IMR-90 (cell line): ENCODE data around the gene GLRX5. TPM values are rescaled to one million over a fixed set of nuclear protein-coding genes. Genes with fewer than 3 reads are reported as not detected.

Experiments used
- ATAC-seq: fragments of 200-7000 bp; cut with Tn5 transposase; 2 replicates; pipeline ENCODE4 v1.9.1; 2020; ENCODE audit warnings: low read depth, mild to moderate bottlenecking, moderate library complexity
- BruUV-seq: library from RNA; stranded (reverse); fragments of 400-500 nt; replicated peaks from 2 replicates; lab custom pipeline; 2021; lab: Mats Ljungman, UMichigan
- CTCF ChIA-PET: fragments of 300-600 bp; formaldehyde crosslinking; extraction: SDS; loops from one replicate; lab custom pipeline; 2021; ENCODE audit warnings: antibody characterized with exemption; lab: Yijun Ruan, JAX
- POLR2A ChIA-PET: fragments of 300-600 bp; sonication (Branson Sonifier 250); formaldehyde crosslinking; loops from one replicate; lab custom pipeline; 2022; ENCODE audit warnings: antibody characterized with exemption; ENCODE audit not compliant: unreplicated experiment; lab: Charles Lee
- DNase-seq: peaks from one replicate; pipeline ENCODE4 v3.0.0; 2013
- H2AFZ ChIP-seq: replicated peaks from 2 replicates; pipeline ENCODE3; 2013; ENCODE audit warnings: low read length, mild to moderate bottlenecking; ENCODE audit not compliant: poor library complexity
- H2AK5ac ChIP-seq: 2 replicates; pipeline ENCODE4 v1.6.1; 2013; ENCODE audit warnings: low read depth, low read length, inconsistent platforms
- H2AK9ac ChIP-seq: replicated peaks from 2 replicates; pipeline ENCODE3; 2013; ENCODE audit warnings: mild to moderate bottlenecking, low read depth, low read length, moderate library complexity; ENCODE audit not compliant: poor library complexity
- H2BK120ac ChIP-seq: 2 replicates; pipeline ENCODE4 v1.6.1; 2013; ENCODE audit warnings: low read depth, low read length, inconsistent platforms
- H2BK15ac ChIP-seq: 3 replicates; pipeline ENCODE4 v1.6.1; 2013; ENCODE audit warnings: low read depth, low read length, inconsistent platforms
- H2BK20ac ChIP-seq: 2 replicates; pipeline ENCODE4 v1.6.1; 2013; ENCODE audit warnings: low read depth, mild to moderate bottlenecking, inconsistent platforms, low read length, moderate library complexity
- H2BK5ac ChIP-seq: 2 replicates; pipeline ENCODE4 v1.6.1; 2013; ENCODE audit warnings: mild to moderate bottlenecking, low read depth, low read length, inconsistent platforms; ENCODE audit not compliant: poor library complexity, severe bottlenecking
- H3K14ac ChIP-seq: replicated peaks from 2 replicates; pipeline ENCODE4 v1.6.1; 2013; ENCODE audit warnings: low read depth, low read length, inconsistent platforms
- H3K18ac ChIP-seq: 2 replicates; pipeline ENCODE4 v1.6.1; 2013; ENCODE audit warnings: low read depth, low read length, control low read depth
- H3K23ac ChIP-seq: 2 replicates; pipeline ENCODE4 v1.6.1; 2013; ENCODE audit warnings: low read depth, low read length, inconsistent platforms
- H3K27ac ChIP-seq: 2 replicates; pipeline ENCODE4 v1.5.1; 2013; ENCODE audit warnings: mild to moderate bottlenecking, control low read depth, low read length; ENCODE audit not compliant: insufficient read depth
- H3K27me3 ChIP-seq: 2 replicates; pipeline ENCODE4 v1.6.1; 2013; ENCODE audit warnings: low read length; ENCODE audit not compliant: control insufficient read depth, insufficient read depth
- H3K36me3 ChIP-seq: 2 replicates; pipeline ENCODE4 v1.6.1; 2013; ENCODE audit warnings: low read length, mixed read lengths; ENCODE audit not compliant: control insufficient read depth, insufficient read depth
- H3K4ac ChIP-seq: 2 replicates; pipeline ENCODE4 v1.6.1; 2013; ENCODE audit warnings: low read depth, low read length, inconsistent platforms
- H3K4me1 ChIP-seq: 2 replicates; pipeline ENCODE4 v1.6.1; 2013; ENCODE audit warnings: low read length, mixed read lengths; ENCODE audit not compliant: control insufficient read depth, insufficient read depth
- H3K4me2 ChIP-seq: 2 replicates; pipeline ENCODE4 v1.6.1; 2013; ENCODE audit warnings: low read depth, mild to moderate bottlenecking, control low read depth, low read length, moderate library complexity
- H3K4me3 ChIP-seq: 2 replicates; pipeline ENCODE4 v1.5.1; 2013; ENCODE audit warnings: low read depth, mild to moderate bottlenecking, control low read depth, low read length, moderate library complexity; ENCODE audit not compliant: insufficient read depth
- H3K56ac ChIP-seq: 2 replicates; pipeline ENCODE4 v1.6.1; 2013; ENCODE audit warnings: low read length, inconsistent platforms; ENCODE audit not compliant: insufficient read depth; ENCODE audit errors: extremely low read depth
- H3K79me1 ChIP-seq, 2 experiments: 2 replicates each; pipeline ENCODE4 v1.6.1; 2013; ENCODE audit warnings: low read length in 2 of 2, inconsistent platforms in 1 of 2, low read depth in 1 of 2
- H3K9ac ChIP-seq: 2 replicates; pipeline ENCODE4 v1.6.1; 2013; ENCODE audit warnings: low read depth, low read length, control low read depth
- H3K9me1 ChIP-seq: 2 replicates; pipeline ENCODE4 v1.6.1; 2013; ENCODE audit warnings: low read length, inconsistent platforms; ENCODE audit not compliant: insufficient read depth
- H3K9me3 ChIP-seq: 2 replicates; pipeline ENCODE4 v1.6.1; 2013; ENCODE audit warnings: low read length; ENCODE audit not compliant: control insufficient read depth, insufficient read depth
- H4K20me1 ChIP-seq: 2 replicates; pipeline ENCODE4 v1.6.1; 2013; ENCODE audit warnings: low read length, inconsistent platforms; ENCODE audit not compliant: insufficient read depth
- H4K5ac ChIP-seq: 2 replicates; pipeline ENCODE4 v1.6.1; 2013; ENCODE audit warnings: mild to moderate bottlenecking, low read depth, low read length, control low read depth
- H4K8ac ChIP-seq, 2 experiments: 2 replicates each; pipeline ENCODE4 v1.6.1; 2013; ENCODE audit warnings: low read depth in 2 of 2, low read length in 2 of 2, control low read depth in 1 of 2, inconsistent platforms in 1 of 2
- H4K91ac ChIP-seq: 2 replicates; pipeline ENCODE4 v1.6.1; 2013; ENCODE audit warnings: low read depth, low read length, inconsistent platforms; ENCODE audit not compliant: insufficient read depth
- BHLHE40 ChIP-seq: fragments of 150-350 bp; IDR thresholded peaks from 2 replicates; pipeline ENCODE4 v1.6.1; 2016; ENCODE audit warnings: mild to moderate bottlenecking, low read depth, low read length
- CTCF ChIP-seq: conservative IDR thresholded peaks from 2 replicates; pipeline ENCODE4 v1.5.1; 2012; ENCODE audit warnings: mild to moderate bottlenecking, low read depth, low read length, improper control_type of control experiment
- ELK1 ChIP-seq: fragments of 150-350 bp; IDR thresholded peaks from 2 replicates; pipeline ENCODE4 v1.6.1; 2016; ENCODE audit warnings: low read depth, mild to moderate bottlenecking, low read length, moderate library complexity, borderline replicate concordance
- FOS ChIP-seq: fragments of 150-350 bp; IDR thresholded peaks from 2 replicates; pipeline ENCODE4 v1.6.1; 2016; ENCODE audit warnings: low read depth, low read length
- MAFK ChIP-seq: IDR thresholded peaks from 2 replicates; pipeline ENCODE4 v1.6.1; 2012; ENCODE audit warnings: low read depth, low read length, improper control_type of control experiment
- MAZ ChIP-seq: IDR thresholded peaks from 2 replicates; pipeline ENCODE4 v1.6.1; 2012; ENCODE audit warnings: low read depth, mild to moderate bottlenecking, low read length, improper control_type of control experiment, moderate library complexity, borderline replicate concordance
- MXI1 ChIP-seq: IDR thresholded peaks from 2 replicates; pipeline ENCODE4 v1.6.1; 2012; ENCODE audit warnings: low read depth, mild to moderate bottlenecking, low read length, moderate library complexity, borderline replicate concordance
- NFE2L2 ChIP-seq: fragments of 150-350 bp; IDR thresholded peaks from 2 replicates; pipeline ENCODE4 v1.6.1; 2016; ENCODE audit warnings: low read depth, mild to moderate bottlenecking, low read length
- POLR2A ChIP-seq: IDR thresholded peaks from 2 replicates; pipeline ENCODE4 v1.6.1; 2012; ENCODE audit warnings: mild to moderate bottlenecking, low read depth, low read length
- RAD21 ChIP-seq: IDR thresholded peaks from 2 replicates; pipeline ENCODE4 v1.6.1; 2012; ENCODE audit warnings: low read length, improper control_type of control experiment
- RCOR1 ChIP-seq: IDR thresholded peaks from 2 replicates; pipeline ENCODE4 v1.6.1; 2012; ENCODE audit warnings: mild to moderate bottlenecking, low read length, improper control_type of control experiment; ENCODE audit not compliant: insufficient replicate concordance
- RFX5 ChIP-seq: IDR thresholded peaks from 2 replicates; pipeline ENCODE4 v1.8.0; 2012; ENCODE audit warnings: low read depth, mild to moderate bottlenecking, low read length, moderate library complexity
- SMC3 ChIP-seq: fragments of 150-350 bp; IDR thresholded peaks from 2 replicates; pipeline ENCODE4 v1.6.1; 2016; ENCODE audit warnings: low read depth, mild to moderate bottlenecking, antibody characterized with exemption, low read length, moderate library complexity
- USF2 ChIP-seq: fragments of 150-350 bp; IDR thresholded peaks from 2 replicates; pipeline ENCODE4 v1.6.1; 2017; ENCODE audit warnings: mild to moderate bottlenecking, antibody characterized with exemption, low read length, low read depth
- WGBS, 2 experiments: methylation state at CpG; one replicate each; pipeline versions ENCODE4 v1.1.5 to v1.1.7; 2013; ENCODE audit warnings: missing lambda C conversion rate in 2 of 2; ENCODE audit not compliant: insufficient read length in 1 of 2; ENCODE audit errors: extremely low coverage in 2 of 2; 5-methylcytosine and 5-hydroxymethylcytosine counted together
- dilution Hi-C: fragments of 300-500 bp; cut with HindIII; formaldehyde crosslinking; loops from one replicate; pipeline ENCODE4 v1.14.3; 2018; ENCODE audit warnings: low sequenced_read_pairs; ENCODE audit not compliant: unreplicated experiment
- in situ Hi-C: fragments of 300-500 bp; cut with MboI; formaldehyde crosslinking; loops from 3 replicates; pipeline ENCODE4 v1.14.3; 2019; ENCODE audit warnings: low sequenced_read_pairs, inconsistent platforms, mixed read lengths
- intact Hi-C: fragments of 100-400 bp; cut with micrococcal nuclease; formaldehyde crosslinking; loops from 2 replicates; pipeline ENCODE4 v1.10.0; 2022
- polyA plus RNA-seq, 3 experiments: library from polyadenylated mRNA; depleted of rRNA; stranded (reverse); fragments of >200 nt; gene quantifications; 2 replicates each; pipeline ENCODE4 v1.2.3, GENCODE V29; 2012; ENCODE audit warnings: low replicate concordance in 1 of 3
- total RNA-seq: library from RNA; depleted of rRNA; stranded (reverse); fragments of >200 nt; gene quantifications from 2 replicates; pipeline ENCODE4 v1.2.3, GENCODE V29; 2012

Gene GLRX5
- total and polyA plus RNA-seq, 2 of the 4 experiments (the other 2 are of a cell fraction), result 32.4 to 40.4 TPM

- dilution Hi-C loops, result no loop called here
- peaks cover 8 to 81% of the 10 kb centered on the region in 2 experiments; a peak in 2 of 4 replicates for H3K79me1 ChIP-seq
- peak overlapping the region; percentile 38 for H2AK9ac ChIP-seq
- no peak for ATAC-seq
- H2AK5ac ChIP-seq, result peak overlapping the region; percentile 77; the same call in 1 of the 2 replicates
- H4K5ac ChIP-seq, result no peak overlapping the region
- WGBS, 2 experiments, result 67% methylated on average over 4 of the region's 9 CpGs; no CpG with 5 or more reads in 1 of the 2 experiments
- CTCF ChIA-PET, result interaction anchor here (0.7 kb wide), 1 partner anchor 410 kb away, joined by 4 read pairs; no protein-coding TSS in a partner anchor
- peak overlapping the region; percentile 58 for H3K23ac ChIP-seq
- H3K36me3 ChIP-seq, result no peaks in the 10 kb centered on the region
- peaks cover 35% of the 10 kb centered on the region for H3K9me1 ChIP-seq
- intact Hi-C loops, result no loop called here
- no peak overlapping the region for H3K4me3 ChIP-seq
- peak overlapping the region in 1 of 2 experiments; percentile 0; a peak in 1 of 4 replicates for H4K8ac ChIP-seq
- peak overlapping the region; percentile 21; the same call in 1 of the 2 replicates for H3K4me2 ChIP-seq
- H2AFZ ChIP-seq, result peak overlapping the region; percentile 35
- H3K4me1 ChIP-seq, result peaks cover 32% of the 10 kb centered on the region
- H3K14ac ChIP-seq, result peak overlapping the region; percentile 44; the same call in 1 of the 2 replicates
- DNase-seq, result peak; percentile 48
- H2BK120ac ChIP-seq, result peak overlapping the region; percentile 28
- POLR2A ChIA-PET, result no interaction called here
- H4K20me1 ChIP-seq, result peaks cover 4% of the 10 kb centered on the region; the same call in 1 of the 2 replicates
- no peak overlapping the region; the same call in 1 of the 2 replicates for H4K91ac ChIP-seq
- peak overlapping the region; percentile 29; the same call in 1 of the 3 replicates for H2BK15ac ChIP-seq
- H3K27ac ChIP-seq, result no peak overlapping the region
- peak overlapping the region; percentile 69 for H3K4ac ChIP-seq
- no peak overlapping the region for H2BK5ac ChIP-seq
- no peaks in the 10 kb centered on the region for H3K9me3 ChIP-seq
- BruUV-seq, result no TSS peak
- H3K56ac ChIP-seq, result no peak overlapping the region
- no peak overlapping the region for H2BK20ac ChIP-seq
- no peak overlapping the region; the same call in 1 of the 2 replicates for H3K18ac ChIP-seq
- no peak overlapping the region for H3K9ac ChIP-seq
- in situ Hi-C loops, result no loop called here
- no peaks in the 10 kb centered on the region for H3K27me3 ChIP-seq
- TF ChIP-seq MAZ (no peak), MXI1 (no peak), CTCF (no peak), RFX5 (no peak), RCOR1 (no peak), NFE2L2 (no peak), ELK1 (no peak), FOS (no peak), MAFK (no peak), RAD21 (no peak), SMC3 (no peak), USF2 (no peak), POLR2A (no peak), BHLHE40 (no peak)
Measured at GRCh38 chr14:95498622-95499353, 36.1 kb upstream of the GLRX5 start.
